ENCODE results near the gene MEGF11. TPM values are rescaled to one million over a fixed set of nuclear protein-coding genes. Genes with fewer than 3 reads are reported as not detected.

The MEGF11 gene
- total RNA-seq, 4 donors from 2014 or later = 0.97 to 10.6 (median 4.0) TPM

DNA sequence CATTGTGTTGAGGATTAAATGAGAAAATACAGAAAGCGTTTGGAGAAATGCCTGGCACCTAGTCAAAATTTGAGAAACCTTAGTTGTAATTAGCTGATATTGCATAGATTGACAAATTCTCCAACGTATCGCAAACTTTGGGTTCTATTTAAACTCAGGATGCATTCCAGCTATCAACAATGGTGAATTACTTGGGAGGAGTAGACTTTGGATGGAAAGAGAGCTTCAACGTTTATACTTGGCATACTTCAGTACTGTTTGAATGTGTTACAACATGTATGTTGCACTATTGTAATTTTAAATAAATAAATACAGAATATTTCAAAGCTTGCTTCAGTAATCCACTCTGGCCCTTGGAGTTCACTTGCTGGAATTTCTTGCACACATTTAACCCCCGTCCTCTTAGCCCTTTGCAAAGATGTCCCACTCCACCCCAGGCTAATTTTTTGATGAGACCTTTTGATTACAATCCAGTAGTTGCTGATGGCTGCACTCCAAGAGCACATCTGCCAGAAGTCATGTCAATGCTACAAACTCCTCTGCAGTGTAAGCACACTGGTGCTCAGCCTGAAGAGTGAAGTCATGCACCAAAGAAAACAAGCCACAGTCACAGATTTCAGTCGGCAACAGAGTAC lies 35.1 kb upstream of the MEGF11 start:
- no peak overlapping the region for H3K4me3 ChIP-seq (ENCODE audit: low read depth, poor library complexity, severe bottlenecking)
- 42 to 46% methylated on average over 6 of the region's 6 CpGs for WGBS, 2 donors
- intact Hi-C loops (cut with DNase I; ENCODE audit: low total_unique reads) = no loop called here
- no peak for TF ChIP-seq POLR2A (IDR thresholded peaks at IDR 0.05)
- TF ChIP-seq, protein P1, sequence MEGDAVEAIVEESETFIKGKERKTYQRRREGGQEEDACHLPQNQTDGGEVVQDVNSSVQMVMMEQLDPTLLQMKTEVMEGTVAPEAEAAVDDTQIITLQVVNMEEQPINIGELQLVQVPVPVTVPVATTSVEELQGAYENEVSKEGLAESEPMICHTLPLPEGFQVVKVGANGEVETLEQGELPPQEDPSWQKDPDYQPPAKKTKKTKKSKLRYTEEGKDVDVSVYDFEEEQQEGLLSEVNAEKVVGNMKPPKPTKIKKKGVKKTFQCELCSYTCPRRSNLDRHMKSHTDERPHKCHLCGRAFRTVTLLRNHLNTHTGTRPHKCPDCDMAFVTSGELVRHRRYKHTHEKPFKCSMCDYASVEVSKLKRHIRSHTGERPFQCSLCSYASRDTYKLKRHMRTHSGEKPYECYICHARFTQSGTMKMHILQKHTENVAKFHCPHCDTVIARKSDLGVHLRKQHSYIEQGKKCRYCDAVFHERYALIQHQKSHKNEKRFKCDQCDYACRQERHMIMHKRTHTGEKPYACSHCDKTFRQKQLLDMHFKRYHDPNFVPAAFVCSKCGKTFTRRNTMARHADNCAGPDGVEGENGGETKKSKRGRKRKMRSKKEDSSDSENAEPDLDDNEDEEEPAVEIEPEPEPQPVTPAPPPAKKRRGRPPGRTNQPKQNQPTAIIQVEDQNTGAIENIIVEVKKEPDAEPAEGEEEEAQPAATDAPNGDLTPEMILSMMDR (IDR thresholded peaks at IDR 0.05) = no peak
- DNase-seq (ENCODE audit: low spot score in 2 of 2) = peak in 1 of 2 donors; percentile 40

DNA sequence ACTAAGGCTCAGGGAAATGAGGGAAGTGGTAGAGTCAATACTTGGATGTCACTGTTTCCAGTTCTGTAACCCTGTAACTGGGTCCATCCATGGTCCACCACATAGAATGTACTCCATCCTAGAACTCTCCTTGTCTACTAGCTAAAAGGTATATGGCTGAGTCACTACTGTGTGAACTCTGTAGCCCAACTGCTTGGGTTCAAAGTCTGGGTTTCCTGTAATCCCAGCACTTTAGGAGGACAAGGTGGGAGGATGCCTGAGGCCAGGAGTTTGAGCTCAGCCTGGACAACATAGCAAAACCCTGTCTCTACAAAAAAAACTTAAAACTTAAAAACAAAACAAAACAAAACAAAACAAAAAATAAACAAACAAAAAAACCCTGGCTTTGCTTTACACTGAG lies 34.5 kb upstream of the MEGF11 start:
- no peak overlapping the region for H3K4me3 ChIP-seq (ENCODE audit: low read depth, poor library complexity, severe bottlenecking)
- peak in 1 of 2 donors; percentile 14 for DNase-seq (ENCODE audit: low spot score in 2 of 2)
- no peak for TF ChIP-seq POLR2A (IDR thresholded peaks at IDR 0.05)
- TF ChIP-seq, protein P1 (IDR thresholded peaks at IDR 0.05) = no peak
- intact Hi-C loops (cut with DNase I; ENCODE audit: low total_unique reads) = no loop called here

DNA sequence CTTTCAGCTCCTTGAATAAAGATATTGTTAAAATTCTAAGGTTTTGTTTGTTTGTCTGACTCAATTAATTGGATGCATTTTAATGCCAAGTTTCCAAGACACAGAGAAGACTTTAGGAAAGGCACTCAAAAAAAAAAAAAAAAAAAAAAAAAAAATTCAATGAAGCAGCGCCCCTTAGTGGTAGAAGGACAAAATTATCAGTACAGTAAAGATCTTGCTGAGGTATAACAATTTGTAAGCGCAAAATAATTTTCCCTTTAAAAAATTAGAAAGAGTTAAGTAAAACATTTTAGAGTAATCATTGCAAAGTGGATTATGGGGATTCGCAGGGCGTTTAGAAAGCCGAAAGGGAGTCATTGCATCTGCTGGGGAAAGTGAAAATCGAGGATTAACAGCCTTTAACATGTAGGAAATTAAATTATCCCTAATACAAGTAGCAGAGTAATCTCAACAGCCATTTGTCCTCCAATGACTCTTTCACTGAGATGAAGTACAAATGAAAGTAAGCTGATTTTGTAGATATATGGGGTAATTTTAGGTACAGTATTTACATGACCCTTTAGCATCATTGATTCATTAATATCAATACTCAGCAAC lies 34.0 kb upstream of the MEGF11 start:
- no peak for DNase-seq (ENCODE audit: low spot score in 2 of 2)
- TF ChIP-seq, protein P1 (IDR thresholded peaks at IDR 0.05) = no peak
- no peak for TF ChIP-seq POLR2A (IDR thresholded peaks at IDR 0.05)
- intact Hi-C loops (cut with DNase I; ENCODE audit: low total_unique reads) = no loop called here
- no peak overlapping the region for H3K4me3 ChIP-seq (ENCODE audit: low read depth, poor library complexity, severe bottlenecking)
- WGBS, 2 donors = 12 to 13% methylated on average over 6 of the region's 6 CpGs

DNA sequence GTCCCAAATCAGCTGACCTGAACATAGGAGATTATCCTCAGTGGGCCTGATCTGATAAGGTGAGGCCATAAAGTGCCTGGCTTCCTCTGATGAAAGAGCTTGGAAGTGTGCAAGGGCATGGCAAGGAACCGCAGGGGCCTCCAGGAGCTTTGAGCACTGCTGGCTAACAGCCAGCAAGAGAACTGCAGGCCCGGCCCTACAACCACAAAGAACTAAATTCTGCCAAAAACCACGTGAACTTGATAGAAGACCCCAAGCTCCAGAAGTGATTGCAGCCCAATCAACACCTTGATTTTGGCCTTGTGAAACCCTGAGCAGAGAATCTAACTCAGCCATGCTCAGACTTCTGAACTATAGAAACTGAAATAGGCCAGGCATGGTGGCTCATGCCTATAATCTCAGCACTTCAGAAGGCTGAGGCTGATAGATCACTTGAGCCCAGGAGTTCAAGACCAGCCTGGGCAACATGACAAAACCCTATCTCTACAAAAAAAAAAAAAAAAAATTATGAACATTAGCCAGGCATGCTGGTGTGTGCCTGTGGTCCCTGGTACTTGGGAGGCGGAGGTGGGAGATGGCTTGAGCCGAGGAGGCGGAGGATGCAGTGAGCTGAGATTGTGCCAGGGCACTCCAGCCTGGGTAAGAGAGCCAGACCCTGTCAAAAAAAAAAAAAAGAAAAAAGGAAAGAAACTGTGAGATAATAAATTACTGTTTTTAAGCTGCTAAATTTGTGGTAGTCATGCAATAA lies 32.2 kb upstream of the MEGF11 start:
- DNase-seq (ENCODE audit: low spot score in 2 of 2) = peak in 1 of 2 donors; percentile 49
- WGBS, 2 donors = 72 to 84% methylated on average over 6 of the region's 6 CpGs
- no peak overlapping the region for H3K4me3 ChIP-seq (ENCODE audit: low read depth, poor library complexity, severe bottlenecking)
- intact Hi-C loops (cut with DNase I; ENCODE audit: low total_unique reads) = no loop called here
- no peak for TF ChIP-seq POLR2A (IDR thresholded peaks at IDR 0.05)
- TF ChIP-seq, protein P1 (IDR thresholded peaks at IDR 0.05) = no peak

DNA sequence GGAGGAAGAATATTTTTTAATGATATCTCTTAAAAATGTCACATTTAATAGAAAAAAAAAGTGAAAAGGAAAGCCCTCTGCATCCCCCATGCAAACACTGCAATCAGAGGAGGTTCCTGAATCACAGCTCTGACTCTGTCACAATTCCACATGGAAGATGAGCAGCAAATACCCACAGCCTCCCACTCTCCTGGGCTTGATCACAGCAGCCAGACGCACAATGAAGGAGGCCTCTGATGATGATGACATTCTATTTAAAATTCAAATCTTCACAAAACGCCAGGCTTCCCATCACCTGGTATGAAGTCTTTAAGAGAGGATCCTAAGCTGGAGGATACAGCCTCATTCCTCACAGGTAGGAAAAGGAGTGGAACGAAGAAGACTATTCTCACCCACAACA lies 30.7 kb upstream of the MEGF11 start:
- no peak for TF ChIP-seq POLR2A (IDR thresholded peaks at IDR 0.05)
- TF ChIP-seq, protein P1 (IDR thresholded peaks at IDR 0.05) = no peak
- intact Hi-C loops (cut with DNase I; ENCODE audit: low total_unique reads) = no loop called here
- H3K4me3 ChIP-seq (ENCODE audit: low read depth, poor library complexity, severe bottlenecking) = no peak overlapping the region
- WGBS, 2 donors = 83 to 89% methylated on average over 3 of the region's 3 CpGs
- DNase-seq (ENCODE audit: low spot score in 2 of 2) = peak in 1 of 2 donors; percentile 32
